ENCODE data around the gene PTPN9.

PTPN9 gene

GRCh38 chr15:75578948-75579920 is at the start of gene PTPN9:
Gene PTPN9, minus strand, starts transcription at chr15:75579315. Its CDS starts 539 bp downstream, at chr15:75578776.
- Histone ChIP-seq H3K9me3 (ENCODE audit: low read length) (no peaks in the 10 kb centered on the region), H3K27ac (ENCODE audit: low read depth, low read length) (peak within 1 kb of the TSS; percentile 90), H3K4me3 (ENCODE audit: low read depth in 1 of 2, low read length in 2 of 2) (peak within 1 kb of the TSS; percentile 53 to 78), H3K36me3 (ENCODE audit: insufficient read depth, low read length) (no peaks in the 10 kb centered on the region), H3K9ac (ENCODE audit: low read length) (peak within 1 kb of the TSS; percentile 66), H3K4me1 (ENCODE audit: insufficient read depth, low read length) (peaks cover 15% of the 10 kb centered on the region), H3K27me3 (ENCODE audit: control insufficient read depth in 1 of 2, insufficient read depth in 2 of 2, low read length in 2 of 2) (no peaks in the 10 kb centered on the region)

- peak within 1 kb of the TSS; percentile 84 to 91 for H3K4me3 ChIP-seq (ENCODE audit: low read depth in 1 of 2, low read length in 2 of 2)
- H3K4me1 ChIP-seq (ENCODE audit: insufficient read depth, low read length) = peaks cover 8% of the 10 kb centered on the region
- H3K9ac ChIP-seq (ENCODE audit: low read length) = peak within 1 kb of the TSS; percentile 83
- H3K9me3 ChIP-seq (ENCODE audit: low read length) = no peaks in the 10 kb centered on the region
- H3K27me3 ChIP-seq (ENCODE audit: control insufficient read depth in 1 of 2, insufficient read depth in 2 of 2, low read length in 2 of 2) = no peaks in the 10 kb centered on the region
- no peaks in the 10 kb centered on the region for H3K36me3 ChIP-seq (ENCODE audit: insufficient read depth, low read length)
- peak within 1 kb of the TSS; percentile 75 for H3K27ac ChIP-seq (ENCODE audit: low read depth, low read length)
Observed at GRCh38 chr15:75625542-75626347, 46.6 kb upstream of the PTPN9 start, which contains the start of gene SNUPN. Gene SNUPN, minus strand, starts transcription at chr15:75625725. Its CDS starts 4,674 bp downstream, at chr15:75621051.

- Histone ChIP-seq H3K9me3 (ENCODE audit: low read length) (no peaks in the 10 kb centered on the region), H3K36me3 (ENCODE audit: insufficient read depth, low read length) (peaks cover 16% of the 10 kb centered on the region), H3K9ac (ENCODE audit: low read length) (no peak overlapping the region), H3K4me3 (ENCODE audit: low read depth in 1 of 2, low read length in 2 of 2) (no peak overlapping the region), H3K4me1 (ENCODE audit: insufficient read depth, low read length) (peaks cover 8% of the 10 kb centered on the region), H3K27me3 (ENCODE audit: control insufficient read depth in 1 of 2, insufficient read depth in 2 of 2, low read length in 2 of 2) (no peaks in the 10 kb centered on the region), H3K27ac (ENCODE audit: low read depth, low read length) (no peak overlapping the region)
Observed at GRCh38 chr15:75622505-75622904, 43.4 kb upstream of the PTPN9 start.

- Histone ChIP-seq H3K36me3 (ENCODE audit: insufficient read depth, low read length) (peaks cover 31% of the 10 kb centered on the region), H3K27ac (ENCODE audit: low read depth, low read length) (peak overlapping the region; percentile 25), H3K4me3 (ENCODE audit: low read depth in 1 of 2, low read length in 2 of 2) (peak overlapping the region in 1 of 2 donors; percentile 38), H3K4me1 (ENCODE audit: insufficient read depth, low read length) (peaks cover 8% of the 10 kb centered on the region), H3K27me3 (ENCODE audit: control insufficient read depth in 1 of 2, insufficient read depth in 2 of 2, low read length in 2 of 2) (no peaks in the 10 kb centered on the region), H3K9ac (ENCODE audit: low read length) (peak overlapping the region; percentile 41), H3K9me3 (ENCODE audit: low read length) (no peaks in the 10 kb centered on the region)
Observed at GRCh38 chr15:75620841-75621391, 41.8 kb upstream of the PTPN9 start.

GRCh38 chr15:75620058-75620820 is 41.1 kb upstream of the PTPN9 start:
- Histone ChIP-seq H3K9ac (ENCODE audit: low read length) (peak overlapping the region; percentile 41), H3K9me3 (ENCODE audit: low read length) (no peaks in the 10 kb centered on the region), H3K27me3 (ENCODE audit: control insufficient read depth in 1 of 2, insufficient read depth in 2 of 2, low read length in 2 of 2) (no peaks in the 10 kb centered on the region), H3K36me3 (ENCODE audit: insufficient read depth, low read length) (peaks cover 35% of the 10 kb centered on the region), H3K27ac (ENCODE audit: low read depth, low read length) (peak overlapping the region; percentile 34), H3K4me1 (ENCODE audit: insufficient read depth, low read length) (peaks cover 8% of the 10 kb centered on the region), H3K4me3 (ENCODE audit: low read depth in 1 of 2, low read length in 2 of 2) (peak overlapping the region in 1 of 2 donors; percentile 38)

GRCh38 chr15:75616766-75617165 is 37.7 kb upstream of the PTPN9 start:
- H3K9ac ChIP-seq (ENCODE audit: low read length) = no peak overlapping the region
- H3K27ac ChIP-seq (ENCODE audit: low read depth, low read length) = no peak overlapping the region
- H3K36me3 ChIP-seq (ENCODE audit: insufficient read depth, low read length) = peaks cover 59% of the 10 kb centered on the region
- no peak overlapping the region for H3K4me3 ChIP-seq (ENCODE audit: low read depth in 1 of 2, low read length in 2 of 2)
- peaks cover 8% of the 10 kb centered on the region for H3K4me1 ChIP-seq (ENCODE audit: insufficient read depth, low read length)
- H3K9me3 ChIP-seq (ENCODE audit: low read length) = no peaks in the 10 kb centered on the region
- H3K27me3 ChIP-seq (ENCODE audit: control insufficient read depth in 1 of 2, insufficient read depth in 2 of 2, low read length in 2 of 2) = no peaks in the 10 kb centered on the region

- Histone ChIP-seq H3K4me1 (ENCODE audit: insufficient read depth, low read length) (no peaks in the 10 kb centered on the region), H3K9ac (ENCODE audit: low read length) (no peak overlapping the region), H3K36me3 (ENCODE audit: insufficient read depth, low read length) (peaks cover 56% of the 10 kb centered on the region), H3K27me3 (ENCODE audit: control insufficient read depth in 1 of 2, insufficient read depth in 2 of 2, low read length in 2 of 2) (no peaks in the 10 kb centered on the region), H3K27ac (ENCODE audit: low read depth, low read length) (no peak overlapping the region), H3K9me3 (ENCODE audit: low read length) (no peaks in the 10 kb centered on the region), H3K4me3 (ENCODE audit: low read depth in 1 of 2, low read length in 2 of 2) (no peak overlapping the region)
Observed at GRCh38 chr15:75606711-75607699, 27.9 kb upstream of the PTPN9 start.

GRCh38 chr15:75606026-75606425 is 26.9 kb upstream of the PTPN9 start:
- Histone ChIP-seq H3K27me3 (ENCODE audit: control insufficient read depth in 1 of 2, insufficient read depth in 2 of 2, low read length in 2 of 2) (no peaks in the 10 kb centered on the region), H3K36me3 (ENCODE audit: insufficient read depth, low read length) (peaks cover 60% of the 10 kb centered on the region), H3K27ac (ENCODE audit: low read depth, low read length) (no peak overlapping the region), H3K9me3 (ENCODE audit: low read length) (no peaks in the 10 kb centered on the region), H3K4me1 (ENCODE audit: insufficient read depth, low read length) (no peaks in the 10 kb centered on the region), H3K9ac (ENCODE audit: low read length) (no peak overlapping the region), H3K4me3 (ENCODE audit: low read depth in 1 of 2, low read length in 2 of 2) (no peak overlapping the region)

- H3K27ac ChIP-seq (ENCODE audit: low read depth, low read length) = no peak overlapping the region
- H3K9ac ChIP-seq (ENCODE audit: low read length) = no peak overlapping the region
- H3K4me3 ChIP-seq (ENCODE audit: low read depth in 1 of 2, low read length in 2 of 2) = no peak overlapping the region
- H3K9me3 ChIP-seq (ENCODE audit: low read length) = no peaks in the 10 kb centered on the region
- peaks cover 37% of the 10 kb centered on the region for H3K36me3 ChIP-seq (ENCODE audit: insufficient read depth, low read length)
- H3K4me1 ChIP-seq (ENCODE audit: insufficient read depth, low read length) = no peaks in the 10 kb centered on the region
- no peaks in the 10 kb centered on the region for H3K27me3 ChIP-seq (ENCODE audit: control insufficient read depth in 1 of 2, insufficient read depth in 2 of 2, low read length in 2 of 2)
Observed at GRCh38 chr15:75599401-75599800, 20.3 kb upstream of the PTPN9 start.

GRCh38 chr15:75598361-75598760 is 19.2 kb upstream of the PTPN9 start:
- Histone ChIP-seq H3K27me3 (ENCODE audit: control insufficient read depth in 1 of 2, insufficient read depth in 2 of 2, low read length in 2 of 2) (no peaks in the 10 kb centered on the region), H3K27ac (ENCODE audit: low read depth, low read length) (no peak overlapping the region), H3K9ac (ENCODE audit: low read length) (no peak overlapping the region), H3K9me3 (ENCODE audit: low read length) (no peaks in the 10 kb centered on the region), H3K4me1 (ENCODE audit: insufficient read depth, low read length) (no peaks in the 10 kb centered on the region), H3K36me3 (ENCODE audit: insufficient read depth, low read length) (peaks cover 37% of the 10 kb centered on the region), H3K4me3 (ENCODE audit: low read depth in 1 of 2, low read length in 2 of 2) (no peak overlapping the region)

All from muscle layer of colon (tissue), 2 donors.